Gastroesophageal sphincter (tissue), 3 donors: ENCODE measurements around the gene ARID3B.

Experiments
- CTCF ChIP-seq, 4 experiments: fragments of 200-600 bp in 2 of 4; fragments of 450-650 bp in 2 of 4; sonication (generic) in 1 of 4; IDR thresholded peaks; one replicate each; pipeline ENCODE4 v1.5.1; 2017 to 2019; ENCODE audit warnings: antibody characterized with exemption in 4 of 4, mild to moderate bottlenecking in 2 of 4, moderate library complexity in 2 of 4
- POLR2A ChIP-seq, 2 donors: fragments of 450-650 bp; IDR thresholded peaks; one replicate each; pipeline ENCODE4 v1.6.1; 2017; ENCODE audit warnings: antibody characterized with exemption in 2 of 2, mild to moderate bottlenecking in 2 of 2, moderate library complexity in 1 of 2

GRCh38 chr15:74624020-74624602 is 83.1 kb downstream of the ARID3B start:
- TF ChIP-seq CTCF (IDR thresholded peaks at IDR 0.05) (no peak), POLR2A (IDR thresholded peaks at IDR 0.05) (no peak)
